ENCODE data around the gene NR2F1-AS1. TPM values are rescaled to one million over a fixed set of nuclear protein-coding genes. Genes with fewer than 3 reads are reported as not detected.

Gene NR2F1-AS1
- polyA plus RNA-seq, 3 donors: not detected

DNA sequence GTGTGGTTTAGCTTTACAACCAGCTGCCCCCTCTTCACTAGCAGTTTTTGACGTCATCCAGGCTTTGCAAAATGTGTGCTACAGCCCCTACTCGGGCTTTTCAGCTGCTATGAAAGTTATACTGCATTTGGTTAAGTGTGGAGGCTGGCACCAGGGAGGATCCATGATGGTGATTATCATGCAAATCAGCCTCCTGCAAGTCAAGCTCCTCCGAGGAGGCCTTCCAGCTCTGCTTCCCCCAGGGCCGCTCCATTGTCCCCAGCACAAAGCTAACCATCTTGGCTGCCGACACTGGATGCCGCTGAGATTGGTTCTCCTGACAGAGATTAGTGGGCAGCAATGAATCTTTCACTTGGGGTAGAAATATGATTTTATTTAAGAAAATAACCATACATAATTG, 159.6 kb downstream of the NR2F1-AS1 start:
- H3K9ac ChIP-seq (ENCODE audit: insufficient read depth, low read length, poor library complexity, severe bottlenecking): no peak overlapping the region
- no peaks in the 10 kb centered on the region for H3K4me1 ChIP-seq (ENCODE audit: control insufficient read depth in 1 of 2, insufficient read depth in 2 of 2, low read length in 2 of 2)
- H3K27ac Mint-ChIP-seq: no peak overlapping the region
- no peak overlapping the region for H3K4me3 ChIP-seq (replicated peaks in 1 of 3; ENCODE audit: low read depth in 2 of 3, low read length in 3 of 3)
- H3K4me2 ChIP-seq (replicated peaks; ENCODE audit: extremely low read depth, low read length, poor library complexity, severe bottlenecking): no peak overlapping the region
- H3K27me3 Mint-ChIP-seq (ENCODE audit: low read depth in 3 of 3): peaks cover 0 to 2% (median 2%) of the 10 kb centered on the region in 3 donors
- H3K79me2 ChIP-seq (ENCODE audit: insufficient read depth, low read length): no peaks in the 10 kb centered on the region
- no peaks in the 10 kb centered on the region for H3K4me1 Mint-ChIP-seq
- peaks cover 0 to 2% (median 0%) of the 10 kb centered on the region in 7 donors for H3K9me3 Mint-ChIP-seq
- H3K27ac ChIP-seq (ENCODE audit: low read depth in 1 of 2, low read length in 2 of 2): no peak overlapping the region
- no peaks in the 10 kb centered on the region for H3K27me3 ChIP-seq (ENCODE audit: control insufficient read depth in 2 of 2, insufficient read depth in 2 of 2, low read length in 2 of 2)
- no peaks in the 10 kb centered on the region for H3K36me3 Mint-ChIP-seq
- H3K4me3 Mint-ChIP-seq: no peak overlapping the region
- intact Hi-C loops (cut with micrococcal nuclease): no loop called here
- H4K20me1 ChIP-seq (ENCODE audit: insufficient read depth, low read length): no peaks in the 10 kb centered on the region
- 80% methylated on average over 1 of the region's 6 CpGs for whole genome bisulfite sequencing (ENCODE audit: insufficient coverage)
- TF ChIP-seq, protein P1, sequence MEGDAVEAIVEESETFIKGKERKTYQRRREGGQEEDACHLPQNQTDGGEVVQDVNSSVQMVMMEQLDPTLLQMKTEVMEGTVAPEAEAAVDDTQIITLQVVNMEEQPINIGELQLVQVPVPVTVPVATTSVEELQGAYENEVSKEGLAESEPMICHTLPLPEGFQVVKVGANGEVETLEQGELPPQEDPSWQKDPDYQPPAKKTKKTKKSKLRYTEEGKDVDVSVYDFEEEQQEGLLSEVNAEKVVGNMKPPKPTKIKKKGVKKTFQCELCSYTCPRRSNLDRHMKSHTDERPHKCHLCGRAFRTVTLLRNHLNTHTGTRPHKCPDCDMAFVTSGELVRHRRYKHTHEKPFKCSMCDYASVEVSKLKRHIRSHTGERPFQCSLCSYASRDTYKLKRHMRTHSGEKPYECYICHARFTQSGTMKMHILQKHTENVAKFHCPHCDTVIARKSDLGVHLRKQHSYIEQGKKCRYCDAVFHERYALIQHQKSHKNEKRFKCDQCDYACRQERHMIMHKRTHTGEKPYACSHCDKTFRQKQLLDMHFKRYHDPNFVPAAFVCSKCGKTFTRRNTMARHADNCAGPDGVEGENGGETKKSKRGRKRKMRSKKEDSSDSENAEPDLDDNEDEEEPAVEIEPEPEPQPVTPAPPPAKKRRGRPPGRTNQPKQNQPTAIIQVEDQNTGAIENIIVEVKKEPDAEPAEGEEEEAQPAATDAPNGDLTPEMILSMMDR (IDR thresholded peaks at IDR 0.05): no peak
- no peak overlapping the region for H2AFZ ChIP-seq (ENCODE audit: insufficient read depth, low read depth, low read length, poor library complexity, severe bottlenecking)
- no peaks in the 10 kb centered on the region for H3K36me3 ChIP-seq (replicated peaks in 1 of 2; ENCODE audit: control insufficient read depth in 1 of 2, insufficient read depth in 2 of 2, low read length in 2 of 2)
- H3K9me3 ChIP-seq (replicated peaks in 1 of 2; ENCODE audit: control insufficient read depth in 1 of 2, insufficient read depth in 1 of 2, low read length in 2 of 2): no peaks in the 10 kb centered on the region
- no peak for DNase-seq

DNA sequence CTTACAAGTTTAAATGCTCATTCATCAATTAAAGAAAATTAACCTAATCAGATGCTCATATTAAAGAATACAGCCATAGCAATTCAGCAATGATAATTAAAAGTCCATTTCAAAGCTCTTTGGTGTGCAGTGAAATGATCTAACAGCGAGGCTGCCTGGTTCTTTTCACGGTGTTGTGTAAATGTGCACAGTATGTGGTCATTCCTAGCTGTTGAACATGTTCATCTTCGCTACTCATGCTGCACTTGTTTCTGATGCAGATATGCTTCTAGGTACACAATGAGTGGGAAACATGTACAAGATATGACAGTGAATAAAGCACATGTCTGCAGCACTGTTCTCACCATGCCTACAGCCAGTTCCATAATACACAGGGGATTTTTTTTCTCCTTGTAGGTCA, 163.5 kb downstream of the NR2F1-AS1 start:
- no peaks in the 10 kb centered on the region for H3K36me3 ChIP-seq (replicated peaks in 1 of 2; ENCODE audit: control insufficient read depth in 1 of 2, insufficient read depth in 2 of 2, low read length in 2 of 2)
- no peak for DNase-seq
- H4K20me1 ChIP-seq (ENCODE audit: insufficient read depth, low read length): no peaks in the 10 kb centered on the region
- no peak overlapping the region for H3K9ac ChIP-seq (ENCODE audit: insufficient read depth, low read length, poor library complexity, severe bottlenecking)
- TF ChIP-seq, protein P1 (IDR thresholded peaks at IDR 0.05): no peak
- H3K4me3 Mint-ChIP-seq: no peak overlapping the region
- H3K4me1 ChIP-seq (ENCODE audit: control insufficient read depth in 1 of 2, insufficient read depth in 2 of 2, low read length in 2 of 2): no peaks in the 10 kb centered on the region
- no peak overlapping the region for H3K4me2 ChIP-seq (replicated peaks; ENCODE audit: extremely low read depth, low read length, poor library complexity, severe bottlenecking)
- no peak overlapping the region for H3K27ac Mint-ChIP-seq
- WGBS (ENCODE audit: insufficient coverage): 100% methylated on average over 2 of the region's 3 CpGs
- H3K27me3 ChIP-seq (ENCODE audit: control insufficient read depth in 2 of 2, insufficient read depth in 2 of 2, low read length in 2 of 2): no peaks in the 10 kb centered on the region
- peaks cover 0 to 2% (median 0%) of the 10 kb centered on the region in 3 donors for H3K27me3 Mint-ChIP-seq (ENCODE audit: low read depth in 3 of 3)
- no peaks in the 10 kb centered on the region for H3K36me3 Mint-ChIP-seq
- H3K4me3 ChIP-seq (replicated peaks in 1 of 3; ENCODE audit: low read depth in 2 of 3, low read length in 3 of 3): no peak overlapping the region
- no peak overlapping the region for H3K27ac ChIP-seq (ENCODE audit: low read depth in 1 of 2, low read length in 2 of 2)
- H2AFZ ChIP-seq (ENCODE audit: insufficient read depth, low read depth, low read length, poor library complexity, severe bottlenecking): no peak overlapping the region
- H3K79me2 ChIP-seq (ENCODE audit: insufficient read depth, low read length): no peaks in the 10 kb centered on the region
- H3K9me3 ChIP-seq (replicated peaks in 1 of 2; ENCODE audit: control insufficient read depth in 1 of 2, insufficient read depth in 1 of 2, low read length in 2 of 2): no peaks in the 10 kb centered on the region
- intact Hi-C loops (cut with micrococcal nuclease): no loop called here
- H3K9me3 Mint-ChIP-seq: peaks cover 0 to 2% (median 0%) of the 10 kb centered on the region in 7 donors
- H3K4me1 Mint-ChIP-seq: no peaks in the 10 kb centered on the region
